GM21576 (cell line): ENCODE measurements around the gene TOM1L1.

ENCODE experiments used
- ATAC-seq: cut with Tn5 transposase; IDR thresholded peaks from one replicate; pipeline ENCODE4 v1.9.1; 2021; ENCODE audit warnings: mild to moderate bottlenecking, moderate library complexity; ENCODE audit not compliant: unreplicated experiment

The TOM1L1 gene

GRCh38 chr17:54892360-54892759, 8.3 kb upstream of the TOM1L1 start:
- no peak for ATAC-seq

DNA sequence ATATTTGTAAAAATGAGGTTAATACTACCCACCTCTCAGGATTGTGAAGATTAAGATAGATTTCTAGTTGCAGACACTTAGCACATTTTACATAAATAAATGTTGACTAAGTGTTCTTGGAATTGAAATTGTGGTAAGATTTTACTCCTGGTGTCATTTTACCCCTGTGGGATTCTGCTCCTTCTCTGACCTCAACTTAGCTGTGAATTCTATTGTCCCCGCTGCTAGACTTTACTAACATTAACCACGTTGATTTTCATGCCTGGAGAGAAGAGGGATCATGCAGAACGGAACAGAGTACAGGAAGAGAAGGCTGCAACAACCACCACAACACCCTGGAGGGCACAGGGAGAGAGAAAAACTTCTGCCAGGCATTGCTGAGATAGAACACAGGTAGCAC, 2.1 kb upstream of the TOM1L1 start:
- no peak for ATAC-seq

- no peak for ATAC-seq
These were observed 1.5 kb upstream of the TOM1L1 start for GRCh38 chr17:54899201-54899600.

DNA sequence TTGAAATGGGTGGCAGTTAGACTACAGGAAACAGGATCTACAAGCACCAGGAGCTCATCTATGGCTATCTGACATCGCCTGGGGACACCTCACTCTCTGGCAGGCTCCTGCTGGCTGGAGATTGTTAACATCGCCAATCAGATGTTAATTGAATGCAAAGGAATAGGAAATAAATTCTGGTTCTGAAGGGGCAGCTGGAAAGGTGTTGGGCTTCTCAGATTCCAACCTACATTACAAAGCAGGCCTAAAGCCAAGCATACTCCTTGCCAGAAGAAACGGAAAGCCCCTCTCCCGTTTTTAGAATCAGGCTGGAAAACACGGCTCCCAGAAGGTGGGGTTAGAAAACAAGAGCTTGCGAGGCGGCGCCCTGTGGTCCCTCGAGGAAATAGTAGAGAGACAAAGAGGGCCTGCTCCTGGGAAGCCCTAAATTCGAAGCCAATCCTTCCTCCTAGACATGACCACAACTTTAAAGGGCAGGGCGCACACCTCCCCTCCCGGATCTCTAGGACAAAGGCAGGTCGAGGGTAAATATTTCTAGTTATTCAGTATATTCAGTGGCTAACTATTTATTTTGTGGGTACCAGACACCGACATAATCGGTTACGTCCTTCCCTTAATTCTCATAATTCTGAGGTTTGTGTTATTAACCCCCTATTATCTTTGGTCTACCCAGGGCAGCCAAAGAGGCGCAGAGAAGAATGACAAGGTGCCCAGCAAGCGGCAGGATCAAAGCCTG, 763 bp upstream of the TOM1L1 start:
- ATAC-seq, result no peak

DNA sequence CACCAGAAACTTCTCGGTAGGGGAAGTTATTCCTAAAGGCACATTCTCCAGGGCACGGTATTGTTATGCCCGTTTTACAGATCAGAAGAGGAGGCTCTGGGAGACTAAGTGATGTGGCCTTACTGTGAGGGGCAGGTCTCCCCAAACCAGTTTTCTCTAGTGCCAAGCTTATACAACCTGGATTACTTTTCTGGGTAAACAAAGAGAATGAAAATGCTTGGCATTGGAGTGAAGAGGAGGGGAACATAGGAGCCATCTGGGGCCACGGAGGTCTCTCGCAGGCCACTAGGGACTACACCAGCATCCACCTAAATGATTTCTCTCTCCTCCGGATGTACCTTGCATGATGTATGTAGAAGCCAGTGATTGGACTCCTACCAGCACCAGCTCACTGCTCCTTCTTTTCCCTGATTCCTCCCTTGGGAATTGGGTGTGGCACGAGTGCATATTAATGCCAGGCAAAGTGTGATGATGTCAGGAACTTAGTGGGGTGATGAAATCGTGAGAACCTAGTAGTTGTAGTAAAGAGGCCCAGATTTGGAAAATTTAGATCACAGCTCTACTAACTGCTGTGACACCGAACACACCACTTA, 674 bp downstream of the TOM1L1 start:
- no peak for ATAC-seq

- ATAC-seq, result no peak
These were observed 1.4 kb downstream of the TOM1L1 start for GRCh38 chr17:54902017-54902416.

DNA sequence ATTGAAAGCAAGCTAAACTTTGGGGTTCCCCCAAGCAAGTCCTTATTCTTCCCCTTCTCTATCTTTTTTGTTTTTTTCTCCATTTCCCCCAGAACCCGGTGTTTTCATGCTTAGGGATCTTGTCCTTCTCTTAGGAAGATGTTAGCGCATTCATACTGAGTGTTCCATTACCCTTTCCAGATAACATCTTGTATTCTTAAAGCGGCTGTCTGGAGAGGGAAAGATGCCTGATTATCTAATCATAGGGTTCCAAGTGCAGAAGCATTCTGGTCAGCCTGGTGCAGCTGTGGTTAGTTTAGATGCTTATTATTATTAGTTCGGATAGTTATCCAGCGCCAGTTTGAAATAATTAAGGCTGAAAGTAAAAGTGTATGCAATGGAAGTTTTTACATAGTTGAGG, 2.0 kb downstream of the TOM1L1 start:
- no peak for ATAC-seq

GRCh38 chr17:54903375-54903774, 2.7 kb downstream of the TOM1L1 start:
- no peak for ATAC-seq

- no peak for ATAC-seq
These were observed 6.0 kb downstream of the TOM1L1 start for GRCh38 chr17:54906683-54907082.

- no peak for ATAC-seq
These were observed 6.7 kb downstream of the TOM1L1 start for GRCh38 chr17:54907376-54907775.

DNA sequence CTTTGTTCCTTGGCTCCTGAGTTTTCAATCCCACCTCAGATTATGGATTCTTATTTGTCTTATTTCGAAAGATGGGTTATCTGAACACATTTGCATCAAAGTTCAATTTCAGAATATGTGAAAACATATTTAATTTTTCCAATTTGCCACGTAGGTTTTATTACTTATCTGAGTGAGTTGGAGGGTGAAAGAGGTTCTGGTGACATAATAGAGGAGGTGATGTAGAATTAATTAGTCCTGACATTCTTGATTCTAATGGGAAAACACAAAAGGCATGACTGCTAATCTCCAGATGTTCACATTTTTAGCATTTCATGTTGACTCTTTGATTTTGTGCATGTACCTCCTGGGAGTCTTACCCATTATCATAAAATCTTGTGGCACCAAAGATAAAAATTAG, 9.1 kb downstream of the TOM1L1 start:
- ATAC-seq, result no peak

- no peak for ATAC-seq
These were observed 16.1 kb downstream of the TOM1L1 start for GRCh38 chr17:54916721-54917120.

DNA sequence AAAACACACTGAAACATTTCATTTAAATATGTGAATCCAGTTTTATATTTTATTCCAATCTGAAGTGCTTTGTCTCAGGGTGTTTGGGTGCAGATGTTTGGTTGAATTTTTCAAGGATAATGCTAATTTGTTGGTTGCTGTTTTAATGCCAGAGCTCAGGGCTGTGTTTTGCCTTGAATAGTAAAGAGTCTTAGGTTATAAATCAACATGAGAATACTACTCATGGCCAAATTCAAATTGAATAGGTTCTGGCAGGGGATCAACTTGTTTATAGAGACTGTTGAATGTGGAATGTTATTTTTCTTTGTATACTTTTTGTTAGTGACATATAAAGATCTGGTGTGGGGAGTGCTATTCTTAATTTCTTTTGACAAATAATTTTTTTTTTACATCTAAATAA, 18.8 kb downstream of the TOM1L1 start:
- no peak for ATAC-seq

- no peak for ATAC-seq
These were observed 20.2 kb downstream of the TOM1L1 start for GRCh38 chr17:54920819-54921218.

DNA sequence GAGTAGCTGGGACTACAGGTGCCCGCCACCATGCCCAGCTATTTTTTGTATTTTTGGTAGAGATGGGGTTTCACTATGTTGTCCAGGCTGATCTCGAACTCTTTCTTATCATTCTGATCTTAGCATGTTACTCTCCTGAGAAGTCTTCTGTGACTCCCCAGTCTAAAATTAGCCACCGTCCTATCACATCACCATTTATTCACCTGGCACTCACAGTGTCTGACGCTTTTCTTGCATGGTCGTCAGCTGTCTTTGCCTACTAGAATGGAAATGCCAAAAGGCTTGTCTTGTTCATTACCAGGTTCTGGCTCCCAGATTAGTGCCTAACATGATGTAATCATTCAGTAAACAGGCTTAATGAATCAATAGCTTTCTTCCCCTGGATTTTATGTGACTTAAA, 23.8 kb downstream of the TOM1L1 start:
- ATAC-seq, result no peak

- ATAC-seq, result no peak
These were observed 26.9 kb downstream of the TOM1L1 start for GRCh38 chr17:54927525-54927924.

GRCh38 chr17:54932711-54933110, 32.1 kb downstream of the TOM1L1 start:
- ATAC-seq, result no peak

DNA sequence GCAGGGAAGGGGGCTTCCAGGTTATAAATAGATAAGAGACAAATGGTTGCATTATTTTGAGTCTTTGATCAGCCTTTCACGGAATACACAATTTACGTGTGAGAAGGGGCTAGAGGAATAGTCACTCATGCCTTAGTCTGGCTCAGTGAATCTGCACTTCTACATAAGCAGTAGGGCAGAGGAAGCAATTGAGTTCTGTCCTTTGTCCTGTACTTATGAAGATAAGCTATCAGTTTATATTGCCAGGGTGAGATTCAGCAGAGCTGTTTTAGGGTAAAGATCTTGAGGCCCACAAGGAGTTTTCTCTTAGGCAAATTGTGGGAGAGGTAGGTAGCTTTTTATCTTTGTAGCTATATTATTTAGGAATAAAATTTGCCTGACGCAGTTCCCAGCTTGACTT, 33.3 kb downstream of the TOM1L1 start:
- no peak for ATAC-seq

- no peak for ATAC-seq
These were observed 34.8 kb downstream of the TOM1L1 start for GRCh38 chr17:54935471-54935870.

- ATAC-seq, result no peak
These were observed 36.4 kb downstream of the TOM1L1 start for GRCh38 chr17:54937018-54937417.

GRCh38 chr17:54937426-54937825, 36.8 kb downstream of the TOM1L1 start:
- no peak for ATAC-seq

- no peak for ATAC-seq
These were observed 40.6 kb downstream of the TOM1L1 start for GRCh38 chr17:54941285-54941684.

- ATAC-seq, result no peak
These were observed 44.1 kb downstream of the TOM1L1 start for GRCh38 chr17:54944796-54945195.
